NCI-H446 treated with DMSO at 0.1 percent for 48 hours (cell line): Measurements from ENCODE around the gene DMTF1.
A peak's percentile ranks its signal among the peaks of the same experiment; 100 is the strongest.
"Not testable (repeated sequence)": the region's sequence is repeated elsewhere in the genome, so short reads cannot be mapped to it uniquely, and the experiment has no call there.

Source experiments
- DNase-seq: peaks from one replicate; lab custom pipeline; 2025; lab: John Stamatoyannopoulos, UW

Gene DMTF1

GRCh38 chr7:87220734-87221215, 68.5 kb downstream of the DMTF1 start:
- no peak for DNase-seq

DNA sequence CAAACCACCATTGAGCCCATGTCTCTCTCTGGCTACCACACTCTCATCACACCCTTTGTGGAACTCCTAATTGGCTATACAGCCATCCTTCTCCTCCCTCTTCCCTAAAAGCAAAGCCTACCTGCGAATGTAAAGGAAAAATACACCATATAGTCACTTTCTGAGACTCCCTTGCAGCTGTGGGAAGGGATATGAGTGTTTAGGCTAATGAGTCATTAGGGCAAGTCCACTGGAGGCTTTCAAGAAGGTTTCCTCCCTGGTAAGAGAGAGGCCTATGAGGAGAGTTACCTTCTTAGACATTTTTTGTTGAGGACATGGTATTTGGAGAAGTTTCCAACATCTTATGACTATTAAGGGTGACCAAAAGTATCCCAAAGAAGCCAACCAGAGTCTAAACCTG, 71.4 kb downstream of the DMTF1 start:
- no peak for DNase-seq

DNA sequence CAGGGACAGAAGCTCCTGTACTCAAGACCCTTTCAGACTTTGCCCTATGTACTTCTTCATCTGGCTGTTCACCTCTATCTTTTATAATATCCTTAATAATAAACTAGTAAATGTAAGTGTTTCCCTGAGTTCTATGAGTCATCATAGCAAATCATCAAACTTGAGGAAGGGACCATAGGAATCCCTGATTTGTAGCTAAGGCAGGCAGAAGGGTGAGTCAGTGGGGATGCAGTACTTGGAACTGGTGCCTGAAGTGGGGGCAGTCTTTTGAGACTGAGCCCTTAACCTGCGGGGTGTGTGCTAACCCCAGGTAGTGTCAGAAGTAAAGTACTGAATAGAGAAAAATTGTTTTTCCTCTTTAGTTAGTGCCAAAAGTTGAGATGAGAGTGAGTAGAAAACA, 73.4 kb downstream of the DMTF1 start:
- no peak for DNase-seq

GRCh38 chr7:87226495-87226894, 74.2 kb downstream of the DMTF1 start:
- DNase-seq, result no peak

DNA sequence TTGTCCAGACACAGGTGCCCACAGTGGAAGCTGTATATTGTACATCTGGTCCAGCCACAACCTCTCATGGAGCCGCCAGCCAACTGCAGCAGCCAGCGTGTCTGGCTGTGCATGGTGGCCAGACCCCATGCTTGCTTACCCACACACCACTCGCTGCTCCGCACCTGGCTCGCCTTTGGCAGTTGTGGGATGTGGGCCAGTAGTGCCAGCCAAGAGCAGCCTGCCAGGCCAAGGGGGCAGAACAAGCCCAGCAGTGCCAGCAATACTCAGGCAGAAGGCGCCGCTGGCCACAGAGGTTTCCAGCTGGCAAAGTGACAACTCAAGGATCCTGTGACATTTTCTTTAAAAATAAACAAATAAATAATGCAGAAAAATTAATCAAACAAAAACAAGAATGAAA, 79.0 kb downstream of the DMTF1 start:
- DNase-seq, result peak; percentile 83

- DNase-seq, result peak; percentile 71
Measured at GRCh38 chr7:87231711-87232110, 79.5 kb downstream of the DMTF1 start.

DNA sequence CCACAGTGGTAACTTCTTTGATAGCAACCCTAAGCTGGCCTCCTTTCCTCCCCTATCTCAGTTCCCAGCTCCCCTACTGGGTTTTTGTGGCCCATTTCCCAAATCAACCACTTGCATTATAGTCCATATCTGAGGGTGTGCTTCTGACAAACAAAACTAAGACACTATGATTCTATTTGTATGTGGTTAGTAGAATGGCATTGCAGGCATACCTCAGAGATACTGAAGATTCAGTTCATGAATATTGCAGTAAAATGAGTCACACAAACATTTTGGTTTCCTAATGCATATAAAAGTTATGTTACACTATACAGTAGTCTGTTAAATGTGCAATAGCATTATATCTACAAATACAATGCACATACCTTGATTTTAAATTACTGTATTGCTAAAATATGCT, 82.7 kb downstream of the DMTF1 start:
- DNase-seq, result no peak

GRCh38 chr7:87238464-87239051, 86.3 kb downstream of the DMTF1 start:
- DNase-seq, result not testable (repeated sequence)

GRCh38 chr7:87245671-87246070, 93.4 kb downstream of the DMTF1 start:
- DNase-seq, result not testable (repeated sequence)
